ENCODE results near the gene ORAI2. TPM values are rescaled to one million over a fixed set of nuclear protein-coding genes. Genes with fewer than 3 reads are reported as not detected.

Gene ORAI2
- total and polyA plus RNA-seq, 2 of the 8 experiments (the other 6 are each of a cell fraction or from before 2014, with no cell fraction given) = 20.7 to 35.2 TPM

GRCh38 chr7:102439963-102440795, 6.8 kb downstream of the ORAI2 start:
- Histone ChIP-seq H2BK15ac (ENCODE audit: low read length) (0 out of 2 replicates have a peak overlapping the region, but pooled peaks have one; percentile 81), H3K23me2 (ENCODE audit: low read depth, low read length) (no peaks in the 10 kb centered on the region), H3K4me1 (replicated peaks in 1 of 4; ENCODE audit: control insufficient read depth in 3 of 4, insufficient read depth in 4 of 4, low read length in 3 of 4) (peaks cover 0 to 9% (median 0%) of the 10 kb centered on the region in 4 experiments; a peak in 2 of 7 replicates), H3K79me1 (ENCODE audit: low read depth, low read length) (no peaks in the 10 kb centered on the region), H3K79me2 (ENCODE audit: control insufficient read depth in 1 of 2, insufficient read depth in 2 of 2, low read length in 2 of 2) (no peaks in the 10 kb centered on the region), H3K14ac (ENCODE audit: insufficient read length) (no peak overlapping the region), H2BK20ac (ENCODE audit: low read length) (0 out of 2 replicates have a peak overlapping the region, but pooled peaks have one; percentile 61), H3K4me2 (ENCODE audit: insufficient read depth in 1 of 2, low read depth in 2 of 2, low read length in 2 of 2) (no peak overlapping the region), H2AK5ac (ENCODE audit: low read depth, low read length) (0 out of 2 replicates have a peak overlapping the region, but pooled peaks have one; percentile 86), H3K36me3 (ENCODE audit: control insufficient read depth in 2 of 4, insufficient read depth in 4 of 4, low read length in 3 of 4) (peaks cover 0 to 3% (median 0%) of the 10 kb centered on the region in 4 experiments; a peak in 2 of 8 replicates), H2BK5ac (ENCODE audit: low read depth, low read length) (no peak overlapping the region), H2BK12ac (ENCODE audit: low read depth, low read length) (0 out of 2 replicates have a peak overlapping the region, but pooled peaks have one; percentile 23), H4K20me1 (replicated peaks in 1 of 2; ENCODE audit: control insufficient read depth in 1 of 2, insufficient read depth in 2 of 2, low read length in 2 of 2) (no peaks in the 10 kb centered on the region), H3K56ac (replicated peaks; ENCODE audit: insufficient read length, low read depth, low read length) (no peak overlapping the region), H3K4ac (replicated peaks; ENCODE audit: insufficient read length, low read depth, low read length) (no peak overlapping the region), H4K5ac (ENCODE audit: insufficient read length, low read depth, low read length) (no peak overlapping the region), H3K23ac (ENCODE audit: insufficient read length) (no peak overlapping the region), H3K27me3 (replicated peaks in 1 of 4; ENCODE audit: control insufficient read depth in 3 of 4, extremely low read depth in 1 of 4, insufficient read depth in 3 of 4, low read length in 3 of 4) (no peaks in the 10 kb centered on the region), H2BK120ac (replicated peaks; ENCODE audit: low read depth, low read length) (no peak overlapping the region), H2AFZ (ENCODE audit: low read length) (no peak overlapping the region), H3K9me3 (ENCODE audit: insufficient read depth in 2 of 2, low read depth in 1 of 2, low read length in 1 of 2) (no peaks in the 10 kb centered on the region), H3K4me3 (ENCODE audit: extremely low read depth in 1 of 4, insufficient read depth in 2 of 4, low read depth in 3 of 4, low read length in 4 of 4) (no peak overlapping the region), H3K9ac (replicated peaks in 1 of 4; ENCODE audit: extremely low read depth in 1 of 4, low read depth in 3 of 4, low read length in 3 of 4) (no peak overlapping the region), H3K27ac (ENCODE audit: low read depth, low read length) (no peak overlapping the region), H4K91ac (replicated peaks; ENCODE audit: insufficient read length, low read length) (peak overlapping the region; percentile 65), H4K8ac (ENCODE audit: extremely low read depth, insufficient read depth, low read length) (peak overlapping the region; percentile 51; the same call in 1 of the 2 replicates), H3K18ac (ENCODE audit: extremely low read depth, low read length) (no peak overlapping the region)
- peak in 1 of 2 experiments; percentile 53 for DNase-seq (ENCODE audit: low read depth in 1 of 2, low spot score in 2 of 2)
- WGBS, 2 experiments (ENCODE audit: extremely low coverage in 1 of 2, insufficient coverage in 1 of 2, insufficient read length in 1 of 2, insufficient replicate concordance in 2 of 2, low coverage in 1 of 2, low lambda C conversion rate in 2 of 2, missing lambda C conversion rate in 1 of 2) = 86% methylated on average over 17 of the region's 17 CpGs; no CpG with 5 or more reads in 1 of the 2 experiments
- ChIA-PET CTCF (ENCODE audit: partially characterized antibody) (interaction anchor here (1.0 to 2.4 kb wide), 8 partner anchors 14 to 49 kb away, joined by 3 to 9 read pairs (median 4); partner anchors contain the start of genes ALKBH4 and LRWD1), POLR2A (ENCODE audit: partially characterized antibody) (interaction anchor here (1.2 to 5.9 kb wide), 4 partner anchors 11 to 44 kb away, joined by 3 to 49 read pairs (median 26); partner anchors contain the start of gene PRKRIP1)
- TF ChIP-seq TEAD4 (IDR thresholded peaks at IDR 0.05; ENCODE audit: low read depth, low read length) (peak; percentile 36; the same call in 1 of the 2 replicates), CTBP2 (IDR thresholded peaks at IDR 0.05; ENCODE audit: borderline replicate concordance, insufficient read depth, insufficient read length, low read length) (no peak), JUND (IDR thresholded peaks at IDR 0.05; ENCODE audit: low read length) (peak; percentile 60; the same call in 1 of the 2 replicates), CHD1 (IDR thresholded peaks at IDR 0.05; ENCODE audit: low read depth, low read length) (no peak)
- no peak for FAIRE-seq
